Mammary microvascular endothelial cell (primary cell): ENCODE data around the gene INO80E. TPM values are rescaled to one million over a fixed set of nuclear protein-coding genes. Genes with fewer than 3 reads are reported as not detected.

Experiments used
- total RNA-seq: library from RNA; depleted of rRNA; stranded (reverse); fragments of >200 nt; gene quantifications from 2 replicates; pipeline ENCODE4 v1.2.3, GENCODE V29; 2015

INO80E gene, protein sequence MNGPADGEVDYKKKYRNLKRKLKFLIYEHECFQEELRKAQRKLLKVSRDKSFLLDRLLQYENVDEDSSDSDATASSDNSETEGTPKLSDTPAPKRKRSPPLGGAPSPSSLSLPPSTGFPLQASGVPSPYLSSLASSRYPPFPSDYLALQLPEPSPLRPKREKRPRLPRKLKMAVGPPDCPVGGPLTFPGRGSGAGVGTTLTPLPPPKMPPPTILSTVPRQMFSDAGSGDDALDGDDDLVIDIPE
- total RNA-seq, result 86.9 and 128 TPM in 2 replicates

DNA sequence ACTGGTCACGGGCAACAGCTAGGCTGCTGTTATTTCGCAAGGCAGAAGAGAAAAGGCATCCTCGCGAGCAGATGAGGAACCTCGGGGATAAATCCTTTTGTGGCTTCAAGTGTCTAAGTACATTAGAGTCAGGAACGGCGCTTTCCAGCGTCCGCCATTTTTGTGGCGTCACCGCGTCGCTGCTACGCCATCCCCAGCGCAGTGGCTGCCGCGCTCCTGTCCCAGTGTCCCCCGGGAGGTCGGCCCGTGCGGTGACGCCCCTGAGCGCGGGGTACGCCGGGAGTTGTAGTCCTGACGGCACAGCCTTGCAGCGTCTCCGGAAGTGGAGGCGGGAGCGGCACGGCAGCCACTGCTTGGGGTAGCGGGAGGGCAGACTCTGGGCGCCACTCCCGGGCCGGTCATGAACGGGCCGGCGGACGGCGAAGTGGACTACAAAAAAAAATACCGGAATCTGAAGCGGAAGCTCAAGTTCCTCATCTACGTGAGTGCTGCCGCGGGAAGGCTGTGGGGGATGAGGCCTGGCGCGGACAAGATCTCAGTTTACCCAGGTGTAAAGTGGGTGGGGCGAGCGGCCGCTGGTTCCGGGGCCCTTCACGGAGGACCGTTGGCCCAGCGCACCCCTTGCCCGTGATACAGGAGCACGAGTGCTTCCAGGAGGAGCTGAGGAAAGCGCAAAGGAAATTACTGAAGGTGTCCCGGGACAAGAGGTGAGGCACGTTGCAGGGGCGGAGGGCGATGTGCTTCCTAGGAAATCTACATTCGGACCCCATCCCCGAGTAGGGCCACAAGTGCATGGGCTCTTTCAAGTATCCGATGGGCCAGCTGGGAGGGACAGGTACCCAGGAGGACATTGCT lies at the start of gene INO80E:
Gene INO80E, plus strand, starts transcription at position 331 of the 855 bp plus-strand sequence. Its CDS starts 70 bp downstream, at position 401.

DNA sequence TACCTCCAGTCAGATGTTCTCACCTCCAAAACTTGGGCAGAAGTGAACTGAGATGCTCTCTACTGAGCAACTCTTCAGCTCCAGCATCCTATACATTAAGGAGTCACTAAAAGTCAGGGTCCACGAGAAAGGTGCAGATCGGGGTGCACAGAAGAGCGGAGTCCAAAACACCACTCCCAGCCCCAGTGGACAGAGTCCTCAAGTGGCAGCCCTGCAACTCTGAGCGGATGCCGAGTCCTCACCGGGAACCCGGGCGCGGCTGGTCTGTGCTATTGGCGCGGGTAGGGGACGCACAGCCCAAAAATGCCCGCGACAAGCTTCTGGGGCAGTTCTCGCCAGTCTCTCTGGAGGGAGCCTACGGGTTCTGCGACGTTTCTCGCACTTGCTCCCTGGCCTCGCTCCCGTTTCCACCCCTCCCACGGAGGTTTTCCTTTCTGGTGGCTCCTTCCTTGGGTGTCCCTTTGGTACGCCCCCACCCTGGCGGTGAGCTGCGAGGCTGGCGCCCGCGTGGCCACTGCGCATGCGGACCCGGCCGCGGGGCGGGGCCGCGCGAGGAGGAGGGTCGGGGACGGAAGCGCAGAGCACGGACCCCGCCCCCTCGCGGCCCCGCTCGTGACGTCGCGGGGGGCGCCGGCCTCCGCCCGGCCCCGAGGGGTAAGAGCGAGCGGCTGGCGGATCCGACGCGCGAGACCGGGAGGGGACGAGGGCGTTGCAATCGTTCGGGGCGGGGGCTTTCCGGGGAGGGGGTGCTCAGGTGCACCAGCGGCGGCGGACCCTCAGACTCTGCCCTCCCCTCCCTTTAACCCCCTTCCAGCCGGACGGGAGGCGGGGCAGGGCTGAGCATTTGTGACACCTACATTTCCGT lies 34.3 kb upstream of the INO80E start, which contains the start of gene TMEM219:
Gene TMEM219, plus strand, starts transcription at position 601 of the 865 bp plus-strand sequence. CDS start 1,065 bp downstream, outside the sequence.

DNA sequence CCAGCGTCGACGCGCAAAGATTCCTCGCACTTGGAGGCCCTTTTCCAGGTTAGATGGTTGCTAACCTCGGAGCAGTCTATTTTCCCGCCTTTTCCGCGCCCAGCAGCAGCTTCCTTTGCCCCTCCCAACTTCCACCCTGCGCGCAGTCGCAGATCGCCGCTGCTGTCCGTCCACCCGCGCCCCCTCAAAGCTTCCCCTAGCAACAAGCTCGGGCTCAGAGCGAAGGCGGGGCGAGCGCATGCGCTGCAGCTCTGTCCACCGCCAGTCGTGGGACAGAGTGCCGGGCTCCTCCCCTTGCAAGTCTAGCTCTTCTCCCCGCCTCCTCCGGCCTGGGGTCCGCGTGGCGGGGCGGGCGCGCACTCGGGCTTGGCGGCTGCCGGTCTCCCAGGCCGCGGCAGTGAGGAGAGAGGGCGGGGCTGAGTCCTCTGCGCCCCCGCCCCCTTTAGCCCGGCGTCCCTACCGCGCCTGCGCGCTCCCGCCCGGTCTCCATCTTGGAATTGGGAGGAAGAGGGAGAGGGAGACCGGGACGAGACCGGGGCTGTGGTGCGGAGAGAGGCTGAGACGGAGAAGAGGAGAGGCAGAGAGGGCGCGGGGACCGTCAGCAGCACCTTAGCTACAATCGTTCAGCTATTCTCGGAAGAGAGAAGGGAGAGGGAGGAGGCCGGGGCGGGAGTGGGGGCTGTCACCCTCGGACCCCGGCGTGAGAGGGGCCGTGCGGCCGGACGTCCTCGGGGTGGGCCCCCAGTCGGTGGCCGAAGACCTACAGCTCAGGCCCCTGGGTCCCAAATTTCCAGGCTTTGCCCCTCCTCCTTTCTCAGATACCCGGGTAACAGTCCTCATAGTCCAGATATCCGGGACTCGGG lies 22.4 kb upstream of the INO80E start, which contains the start of gene TAOK2:
Gene TAOK2, plus strand, starts transcription at position 485 of the 863 bp plus-strand sequence. CDS start 3,905 bp downstream, outside the sequence.

DNA sequence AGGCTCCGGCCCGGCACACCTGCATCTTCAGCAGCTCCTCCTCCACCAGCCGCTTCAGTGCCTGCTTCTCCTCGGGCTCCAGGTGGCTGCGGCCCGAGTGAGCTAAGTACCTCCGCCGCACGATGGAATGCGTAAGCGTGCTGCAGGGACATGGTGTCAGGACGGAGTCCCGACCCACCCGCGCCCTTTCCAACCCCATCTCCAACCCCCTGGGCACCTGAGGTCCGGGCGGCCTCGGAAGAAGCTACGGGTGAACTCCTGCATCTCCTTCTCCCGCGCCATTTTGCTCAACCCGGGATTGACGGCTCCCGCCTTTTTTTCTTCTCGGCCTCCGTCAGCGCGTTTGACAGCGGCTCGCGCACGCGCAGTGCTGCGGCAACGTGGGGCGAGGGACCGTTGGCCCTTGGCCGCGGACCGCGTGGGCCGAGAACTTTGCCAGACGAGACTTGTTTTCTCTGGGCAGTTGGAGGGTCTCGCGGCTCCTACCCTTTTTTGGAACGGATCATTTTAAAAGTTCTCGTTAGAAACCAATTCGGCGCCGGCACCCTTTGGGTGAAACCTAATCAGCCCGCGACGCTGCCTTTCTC lies 624 bp upstream of the INO80E start, which contains the start of gene HIRIP3:
Gene HIRIP3, minus strand, starts transcription at position 294 of the 587 bp plus-strand sequence. Its CDS starts 12 bp downstream, at position 282.

DNA sequence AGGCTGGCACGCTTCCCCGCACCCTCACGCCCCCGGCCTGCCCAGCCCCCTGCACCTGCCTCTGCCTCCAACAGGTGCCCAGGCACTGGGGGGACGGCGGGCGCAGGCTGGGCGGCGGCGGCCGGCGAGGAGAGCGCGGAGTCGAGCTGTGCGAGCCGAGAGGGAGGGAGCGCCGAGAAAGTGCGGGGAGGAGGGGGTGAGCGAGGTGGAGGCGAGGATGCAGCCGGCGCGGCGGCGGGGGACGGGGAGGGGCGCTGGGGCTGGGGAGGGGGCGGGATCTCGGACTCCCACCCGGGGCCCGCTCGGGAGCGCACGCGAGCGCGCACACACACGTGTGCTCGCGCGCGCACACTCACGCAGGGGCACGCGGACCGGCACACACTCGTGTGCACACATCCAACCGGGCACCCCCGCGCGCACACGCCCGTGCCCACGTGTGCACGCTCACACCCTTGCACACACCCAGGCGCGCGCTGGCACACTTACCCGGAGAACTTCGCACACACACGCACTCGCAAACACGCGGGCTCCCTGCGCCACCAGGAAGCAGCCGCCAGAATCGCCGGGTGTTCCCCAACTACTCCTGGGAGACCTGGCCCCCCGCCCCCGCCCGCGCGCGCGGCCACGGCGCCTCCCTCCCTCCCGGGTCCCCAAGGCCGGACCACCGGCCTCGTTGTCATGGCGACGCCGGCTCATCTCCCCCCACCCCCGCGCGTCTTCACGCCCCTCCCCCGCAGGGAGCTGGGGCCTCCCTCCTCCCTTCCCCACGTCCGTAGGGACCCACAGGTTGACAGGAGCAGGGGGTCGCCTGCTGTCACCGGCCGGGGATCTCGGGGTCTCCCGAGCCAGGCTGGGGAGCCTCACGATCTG lies 15.0 kb downstream of the INO80E start, which contains the start of gene DOC2A:
Gene DOC2A, minus strand, starts transcription at position 184 of the 870 bp plus-strand sequence. CDS start 805 bp downstream, outside the sequence.

DNA sequence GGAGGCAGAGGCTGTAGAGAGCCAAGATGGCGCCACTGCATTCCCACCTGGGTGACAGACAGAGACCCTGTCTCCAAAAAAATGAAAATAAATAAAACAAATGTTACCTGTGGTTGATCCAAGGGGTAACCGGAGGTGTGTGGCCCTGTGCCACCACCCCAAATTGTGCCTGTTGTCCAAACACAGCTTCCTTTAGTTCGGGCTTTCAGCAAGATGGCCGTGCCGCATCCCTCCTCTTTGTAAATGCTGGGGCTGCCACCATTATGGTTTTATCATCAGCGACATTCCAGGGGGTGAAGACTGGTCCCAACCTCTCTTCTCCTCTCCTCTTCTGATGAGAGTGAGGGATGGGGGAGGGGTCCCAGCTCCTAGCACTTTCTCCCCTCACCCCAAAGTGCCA lies 26.8 kb downstream of the INO80E start, which contains the start of gene C16orf92:
Gene C16orf92, plus strand, starts transcription at position 312 of the 400 bp plus-strand sequence. CDS start 143 bp downstream, outside the sequence.

DNA sequence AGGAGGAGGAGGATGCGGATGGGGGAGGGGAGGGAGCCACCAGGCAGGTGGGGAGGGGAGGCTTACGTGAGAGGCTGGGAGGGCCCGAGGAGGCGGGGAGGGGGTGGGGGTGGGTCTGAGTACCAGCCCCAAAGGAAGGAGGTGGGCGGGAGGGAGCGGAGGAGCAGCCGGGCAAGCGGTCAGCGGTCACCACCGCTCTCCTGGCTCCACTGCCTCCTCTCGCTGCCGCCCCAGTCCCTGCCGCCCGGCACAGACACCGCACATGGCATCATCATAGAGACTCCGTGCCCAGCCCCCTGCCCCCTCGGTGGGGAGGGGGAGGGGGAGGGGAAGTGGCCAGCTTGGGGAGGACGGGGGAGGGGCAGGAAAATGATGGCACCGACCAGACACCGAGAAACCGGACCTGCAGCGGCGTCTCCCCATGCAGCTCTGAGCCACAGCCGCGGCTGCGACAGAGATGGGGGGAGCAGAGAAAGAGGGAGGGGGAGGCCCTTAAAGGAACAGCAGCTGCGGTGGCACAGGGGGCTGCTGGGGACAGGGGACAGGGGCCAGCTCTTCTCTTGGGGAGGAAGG lies 34.9 kb downstream of the INO80E start, which contains the start of gene TLCD3B:
Gene TLCD3B, minus strand, starts transcription at position 431 of the 573 bp plus-strand sequence. CDS start 744 bp downstream, outside the sequence.

Other genes with a start within 250 kb of the INO80E start
- gene ZG16, start 218.0 kb upstream of the INO80E start, total RNA-seq, result not detected in 2 replicates
- gene KIF22, start 205.5 kb upstream of the INO80E start, total RNA-seq, result 67.1 and 77.1 TPM in 2 replicates
- 138 and 171 TPM in 2 replicates for gene MAZ, start 189.7 kb upstream of the INO80E start, total RNA-seq
- not detected in 2 replicates for gene PRRT2, start 184.0 kb upstream of the INO80E start, total RNA-seq
- gene PAGR1, start 180.1 kb upstream of the INO80E start, total RNA-seq, result 34.6 and 37.6 TPM in 2 replicates
- 320 and 330 TPM in 2 replicates for gene MVP, start 175.8 kb upstream of the INO80E start, total RNA-seq
- 78.5 and 87.1 TPM in 2 replicates for gene CDIPT, start 133.0 kb upstream of the INO80E start, total RNA-seq
- gene SEZ6L2, start 96.7 kb upstream of the INO80E start, total RNA-seq, result 0.27 and 0.74 TPM in 2 replicates
- 0.07 and 0.34 TPM in 2 replicates for gene ASPHD1, start 95.8 kb upstream of the INO80E start, total RNA-seq
- gene KCTD13, start 70.0 kb upstream of the INO80E start, total RNA-seq, result 6.9 and 10.1 TPM in 2 replicates
- gene TMEM219, start 34.2 kb upstream of the INO80E start, total RNA-seq, result 145 and 159 TPM in 2 replicates
- 72.7 and 73.7 TPM in 2 replicates for gene TAOK2, start 22.4 kb upstream of the INO80E start, total RNA-seq
- gene HIRIP3, start 624 bp upstream of the INO80E start, total RNA-seq, result 12.1 and 19.0 TPM in 2 replicates
- 0.39 TPM in 1 of 2 replicates, not detected in the other for gene DOC2A, start 14.8 kb downstream of the INO80E start, total RNA-seq
- gene C16orf92, start 27.0 kb downstream of the INO80E start, total RNA-seq, result not detected in 2 replicates
- 0.34 TPM in 1 of 2 replicates, not detected in the other for gene TLCD3B, start 35.0 kb downstream of the INO80E start, total RNA-seq
- gene ALDOA, start 69.5 kb downstream of the INO80E start, total RNA-seq, result 1,206 and 1,287 TPM in 2 replicates
- 120 and 147 TPM in 2 replicates for gene PPP4C, start 79.8 kb downstream of the INO80E start, total RNA-seq
- 0.10 TPM in 1 of 2 replicates, not detected in the other for gene TBX6, start 95.7 kb downstream of the INO80E start, total RNA-seq
- gene YPEL3, start 100.0 kb downstream of the INO80E start, total RNA-seq, result 17.7 and 21.3 TPM in 2 replicates
- 0.49 and 0.80 TPM in 2 replicates for gene GDPD3, start 117.3 kb downstream of the INO80E start, total RNA-seq
- 127 and 147 TPM in 2 replicates for gene MAPK3, start 127.0 kb downstream of the INO80E start, total RNA-seq
- gene CORO1A, start 187.4 kb downstream of the INO80E start, total RNA-seq, result 4.5 and 7.1 TPM in 2 replicates
- gene BOLA2B, start 197.4 kb downstream of the INO80E start, total RNA-seq, result 512 and 763 TPM in 2 replicates
- 31.9 and 47.6 TPM in 2 replicates for gene SLX1A, start 197.6 kb downstream of the INO80E start, total RNA-seq
- 9.0 and 26.8 TPM in 2 replicates for gene SULT1A3, start 203.0 kb downstream of the INO80E start, total RNA-seq